NCI-H2107 treated with DMSO at 0.1 percent for 48 hours (cell line): ENCODE results near the gene RIPPLY2.
A peak's percentile ranks its signal among the peaks of the same experiment; 100 is the strongest.
"Not testable (repeated sequence)": the region's sequence is repeated elsewhere in the genome, so short reads cannot be mapped to it uniquely, and the experiment has no call there.

ENCODE experiments used
- DNase-seq: peaks from one replicate; lab custom pipeline; 2025; ENCODE audit not compliant: unreplicated experiment; lab: John Stamatoyannopoulos, UW

RIPPLY2 gene, protein sequence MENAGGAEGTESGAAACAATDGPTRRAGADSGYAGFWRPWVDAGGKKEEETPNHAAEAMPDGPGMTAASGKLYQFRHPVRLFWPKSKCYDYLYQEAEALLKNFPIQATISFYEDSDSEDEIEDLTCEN

DNA sequence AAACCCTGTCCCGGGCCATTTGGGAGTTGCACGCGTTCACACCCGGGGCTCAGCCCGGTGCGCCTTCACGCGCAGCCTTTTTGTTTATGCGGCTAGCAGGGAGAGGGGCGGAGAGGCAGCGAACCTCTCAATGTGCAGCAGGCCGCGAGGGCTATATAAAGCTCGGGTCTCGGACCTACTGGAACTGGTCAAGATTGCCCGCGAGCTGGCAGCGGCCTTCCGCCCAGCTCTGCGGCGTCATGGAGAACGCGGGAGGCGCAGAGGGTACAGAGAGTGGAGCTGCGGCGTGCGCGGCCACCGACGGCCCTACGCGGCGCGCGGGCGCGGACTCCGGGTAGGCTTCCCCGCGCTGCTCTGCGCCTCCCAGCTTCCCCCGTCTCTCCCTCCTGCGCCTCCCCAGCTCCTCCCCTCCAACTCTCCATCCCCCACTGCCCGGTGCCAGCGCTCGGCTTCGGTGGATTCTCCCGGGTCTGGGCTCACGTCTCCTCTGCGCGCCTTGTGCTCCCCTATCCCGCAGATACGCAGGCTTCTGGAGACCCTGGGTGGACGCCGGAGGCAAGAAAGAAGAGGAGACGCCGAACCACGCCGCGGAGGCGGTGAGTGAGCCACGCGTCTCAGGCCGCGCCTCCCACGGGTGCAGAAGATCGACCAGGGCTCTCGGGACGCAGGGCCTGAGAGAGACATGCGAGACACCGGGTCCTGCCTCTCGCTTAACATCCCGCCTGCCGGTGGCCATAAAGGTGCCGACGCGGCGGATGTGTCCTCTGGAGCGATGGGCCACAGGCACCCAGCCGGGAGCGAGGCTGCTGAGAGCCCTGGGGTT is at the start of gene RIPPLY2:
Gene RIPPLY2, plus strand, starts transcription at position 183 of the 823 bp plus-strand sequence. Its CDS starts 57 bp downstream, at position 240.
- DNase-seq, result peak; percentile 55

DNA sequence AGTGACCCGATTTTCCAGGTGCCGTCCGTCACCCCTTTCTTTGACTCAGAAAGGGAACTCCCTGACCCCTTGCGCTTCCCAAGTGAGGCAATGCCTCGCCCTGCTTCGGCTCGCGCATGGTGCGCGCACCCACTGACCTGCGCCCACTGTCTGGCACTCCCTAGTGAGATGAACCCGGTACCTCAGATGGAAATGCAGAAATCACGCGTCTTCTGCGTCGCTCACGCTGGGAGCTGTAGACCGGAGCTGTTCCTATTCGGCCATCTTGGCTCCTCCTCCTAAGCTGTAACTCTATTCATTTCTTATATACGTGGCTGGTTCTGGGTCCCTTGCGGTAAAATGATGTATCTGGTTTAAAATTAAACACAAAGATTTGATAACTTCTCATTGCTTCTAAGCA is 49.7 kb upstream of the RIPPLY2 start:
- not testable (repeated sequence) for DNase-seq

DNA sequence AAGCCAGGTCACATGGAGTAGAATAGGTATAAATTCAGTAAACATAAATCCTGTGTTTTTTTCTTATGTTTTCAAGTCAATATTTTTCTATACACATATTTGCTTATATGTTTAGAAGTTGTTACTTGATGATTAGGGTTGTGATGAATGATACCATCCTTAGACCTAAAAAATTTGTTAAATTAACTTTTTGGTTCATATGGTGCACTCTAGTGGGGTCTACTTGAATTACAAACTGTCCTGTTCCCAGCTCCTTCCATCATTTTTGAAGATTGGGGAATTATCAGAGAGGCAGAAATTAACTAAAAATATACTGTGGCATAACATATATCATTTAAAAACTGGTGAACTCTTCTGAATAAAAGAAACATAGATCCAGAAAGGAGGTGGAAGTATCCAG is 48.3 kb upstream of the RIPPLY2 start:
- no peak for DNase-seq

DNA sequence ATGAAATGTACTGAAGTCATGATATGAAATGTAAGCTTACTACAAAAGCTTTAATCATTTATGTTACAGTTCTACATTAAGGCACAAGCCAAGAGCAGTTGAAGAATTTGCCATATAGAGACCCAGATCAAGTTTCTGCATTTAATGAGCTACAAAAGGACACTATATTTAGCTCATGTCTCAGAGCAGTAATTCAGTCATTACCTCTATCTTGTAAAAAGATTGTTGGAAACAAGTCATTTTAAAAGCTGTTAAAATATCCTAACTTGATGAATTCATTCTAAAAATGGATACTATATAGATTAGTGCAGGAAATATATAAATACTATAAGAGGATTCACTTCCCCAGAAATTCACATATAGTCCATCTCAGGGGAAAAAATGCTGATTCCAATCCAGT is 45.2 kb upstream of the RIPPLY2 start:
- no peak for DNase-seq

DNA sequence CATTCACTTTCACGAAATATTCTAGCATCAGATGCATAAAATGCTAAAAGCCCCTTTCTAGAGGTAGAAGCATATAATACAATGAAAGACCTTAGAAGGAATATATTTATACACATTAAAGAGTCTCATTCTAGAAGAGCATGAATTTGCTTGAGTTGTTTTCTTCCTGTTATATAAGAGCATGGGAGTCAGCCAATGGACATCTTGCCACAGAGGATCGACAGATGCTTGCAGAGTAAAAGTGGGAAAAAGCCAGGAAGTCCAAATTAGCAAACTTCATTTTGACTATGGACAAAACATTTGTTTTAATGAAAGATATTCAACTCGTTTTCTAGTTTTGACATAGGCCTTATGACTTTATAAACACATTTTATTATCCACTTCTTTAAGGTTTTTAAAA is 44.2 kb upstream of the RIPPLY2 start:
- DNase-seq, result no peak

DNA sequence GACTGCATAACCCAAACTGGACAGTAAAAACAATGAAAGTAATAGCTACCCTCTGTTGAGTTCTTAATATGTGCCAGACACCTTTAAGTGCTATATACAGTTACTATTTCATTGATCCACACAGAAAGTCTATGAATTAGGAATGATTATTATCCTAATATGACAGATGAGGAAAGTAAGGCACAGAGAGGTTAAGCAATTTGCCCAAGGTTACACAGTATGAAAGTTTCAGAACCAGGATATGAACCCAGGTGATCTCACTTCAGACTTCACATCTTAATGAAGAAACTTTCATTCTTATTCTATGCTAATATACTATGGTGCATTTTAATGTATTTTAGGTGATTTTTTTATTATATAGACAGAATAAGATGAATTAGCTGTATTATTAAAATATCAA is 40.6 kb upstream of the RIPPLY2 start:
- DNase-seq, result no peak

DNA sequence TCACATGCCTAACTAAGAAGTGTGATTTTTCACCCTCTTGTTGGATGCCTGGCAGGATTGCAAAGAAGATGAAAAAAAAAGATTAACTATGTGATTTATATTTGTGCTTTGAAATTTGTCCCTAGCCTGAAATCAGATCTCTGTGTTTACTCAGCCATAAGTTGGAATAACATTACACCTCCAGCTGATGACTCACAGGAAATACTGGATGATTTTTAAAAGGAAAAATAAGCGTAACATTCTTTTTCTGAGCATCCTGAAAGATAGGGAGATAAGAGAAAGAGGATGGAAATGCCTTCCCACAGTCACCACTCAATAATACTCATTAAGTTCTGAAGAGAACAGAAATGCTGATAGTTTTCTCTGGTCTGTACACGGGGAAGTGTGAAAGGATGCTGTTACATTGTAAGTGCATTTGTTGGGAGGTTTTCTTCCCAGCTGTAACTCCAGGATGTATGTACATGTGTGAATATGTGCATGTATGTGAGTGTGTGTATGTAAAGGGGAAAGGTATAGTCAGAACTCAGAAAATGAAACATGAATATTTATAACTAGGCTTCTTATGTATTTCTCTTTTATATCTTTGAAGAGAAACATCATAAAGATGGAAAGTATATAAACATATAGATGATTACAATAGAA is 37.4 kb upstream of the RIPPLY2 start:
- no peak for DNase-seq

DNA sequence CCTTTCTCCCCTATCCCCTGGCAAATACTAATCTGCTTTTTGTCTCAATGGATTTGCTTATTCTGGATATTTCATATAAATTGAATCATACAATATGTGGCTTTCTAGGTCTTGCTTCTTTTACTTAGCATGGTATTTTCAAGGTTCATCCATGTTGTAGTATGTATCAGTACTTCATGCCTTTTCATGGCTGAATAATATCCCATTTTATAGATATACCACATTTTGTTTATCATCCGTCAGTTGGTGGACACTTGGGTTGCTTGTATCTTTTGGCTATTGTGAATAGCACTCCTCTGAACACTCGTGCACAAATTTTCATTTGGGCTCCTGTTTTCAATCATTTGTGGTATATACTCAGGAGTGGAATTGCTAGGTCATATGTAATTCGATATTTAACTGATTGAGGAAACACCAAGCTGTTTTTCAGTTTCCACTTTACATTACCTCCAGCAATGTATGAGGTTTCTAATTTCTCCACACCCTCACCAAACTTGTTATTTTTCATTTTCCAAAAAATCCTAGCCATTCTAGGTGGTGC is 30.5 kb upstream of the RIPPLY2 start:
- DNase-seq, result no peak

DNA sequence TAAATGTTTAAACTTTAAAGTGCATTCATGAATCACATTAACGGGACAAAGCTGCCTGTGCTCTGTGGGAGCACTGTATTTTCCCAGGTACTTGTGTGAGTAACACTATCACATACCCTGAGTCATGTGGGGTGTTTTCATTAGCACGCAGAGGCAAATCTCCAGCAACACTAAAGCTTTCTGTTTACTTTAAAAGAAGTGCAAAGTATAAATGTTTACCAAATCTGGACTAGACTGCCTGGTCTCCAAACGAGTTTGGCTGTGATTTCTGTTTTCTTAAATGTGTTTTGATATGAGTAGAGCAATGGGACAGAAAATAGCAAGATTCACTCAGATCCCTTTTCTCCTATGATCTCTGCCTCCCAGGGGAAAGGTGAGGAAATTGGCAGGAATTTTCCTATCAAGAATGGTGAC is 28.8 kb upstream of the RIPPLY2 start:
- no peak for DNase-seq

DNA sequence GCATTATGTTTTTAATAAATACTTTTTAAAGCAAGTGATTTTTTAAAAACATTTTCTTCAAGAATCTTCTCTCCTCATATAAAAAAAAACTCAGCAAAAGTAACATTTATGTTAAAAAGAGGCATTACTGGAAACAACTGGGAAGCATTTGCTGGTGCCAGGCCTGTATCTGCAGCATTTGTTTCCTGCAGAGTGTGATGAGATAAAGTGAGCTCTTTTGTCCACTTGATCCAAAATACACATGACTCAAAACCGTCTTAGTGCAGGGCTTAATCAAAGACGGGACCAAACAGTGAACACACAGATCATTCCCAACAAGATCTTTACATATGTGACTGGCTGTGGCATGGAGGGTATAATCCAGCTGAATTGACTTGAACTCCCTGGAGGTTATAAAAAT is 28.3 kb upstream of the RIPPLY2 start:
- DNase-seq, result no peak

DNA sequence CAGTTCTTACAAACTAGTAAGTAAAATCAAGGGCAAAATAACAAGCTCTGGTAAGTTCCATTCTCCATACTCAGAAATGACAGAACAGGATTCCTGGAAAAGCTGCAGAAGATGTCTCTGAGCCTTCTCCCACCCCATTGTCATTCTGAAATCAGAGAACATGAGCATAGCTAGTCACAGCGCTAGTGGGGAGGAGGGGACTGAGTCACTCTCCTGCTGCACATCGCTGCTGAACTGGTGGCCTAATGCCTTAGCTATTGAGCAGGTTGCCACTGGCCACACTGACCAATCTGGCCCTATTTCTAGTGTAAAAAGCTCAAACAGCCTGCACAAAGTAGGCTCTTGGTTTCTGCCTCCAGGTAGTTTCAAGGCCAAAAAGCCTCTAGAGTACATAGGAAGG is 26.1 kb upstream of the RIPPLY2 start:
- DNase-seq, result no peak

DNA sequence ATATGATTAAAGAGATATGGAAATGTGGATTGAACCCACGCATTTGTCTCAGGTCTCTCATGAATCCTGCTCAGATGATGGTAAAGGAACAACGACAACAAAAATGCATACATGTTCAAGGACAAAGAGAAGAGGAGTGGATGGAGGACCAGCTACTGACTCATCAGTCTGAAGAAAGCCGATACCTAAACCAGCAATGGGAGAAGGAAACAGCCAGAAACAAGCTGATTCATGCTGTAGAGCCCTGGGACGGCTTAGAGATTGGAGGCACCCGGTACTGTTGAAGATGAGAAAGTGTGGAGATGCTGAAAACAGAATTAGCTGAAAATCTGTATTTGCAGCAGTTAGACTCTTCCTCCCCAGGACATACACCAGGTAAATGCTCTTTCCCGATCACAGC is 14.4 kb upstream of the RIPPLY2 start:
- no peak for DNase-seq

DNA sequence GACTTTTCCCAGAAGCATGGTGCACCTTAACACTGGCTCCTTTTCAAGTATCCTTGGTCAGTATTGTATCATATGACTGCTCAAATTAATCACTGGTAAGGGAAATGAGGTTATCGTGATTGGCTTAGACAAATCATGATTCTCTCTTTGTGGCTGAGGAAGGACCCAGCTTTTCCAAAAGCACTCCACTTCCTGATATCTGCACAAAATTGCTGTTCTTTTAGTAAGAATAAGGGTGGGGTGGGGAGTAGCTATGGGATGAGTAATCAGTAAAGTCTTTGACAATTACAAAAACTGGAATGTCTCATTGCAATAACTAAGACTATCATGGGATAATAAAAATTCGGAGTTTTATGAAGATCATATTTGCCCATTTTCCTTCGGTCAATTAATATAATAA is 9.0 kb upstream of the RIPPLY2 start:
- DNase-seq, result no peak

DNA sequence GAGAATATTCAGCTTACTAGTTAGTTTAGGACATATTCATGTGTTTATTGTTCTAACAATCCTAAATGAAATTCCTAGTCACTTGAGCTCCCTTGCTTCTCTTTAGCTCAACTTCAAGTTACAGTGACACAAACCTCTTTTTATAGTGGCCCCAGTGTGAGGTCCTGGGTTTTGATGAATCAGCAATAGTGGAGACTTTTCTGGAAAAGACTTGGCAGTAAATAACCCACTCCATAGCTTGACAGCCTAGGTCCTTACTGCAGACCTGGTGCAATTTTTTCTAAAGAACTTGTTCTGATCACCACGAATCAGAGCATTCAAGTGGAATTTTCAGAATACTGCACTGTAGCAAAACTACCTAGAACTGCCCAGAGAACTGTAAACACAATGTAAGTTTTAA is 6.9 kb upstream of the RIPPLY2 start:
- no peak for DNase-seq

DNA sequence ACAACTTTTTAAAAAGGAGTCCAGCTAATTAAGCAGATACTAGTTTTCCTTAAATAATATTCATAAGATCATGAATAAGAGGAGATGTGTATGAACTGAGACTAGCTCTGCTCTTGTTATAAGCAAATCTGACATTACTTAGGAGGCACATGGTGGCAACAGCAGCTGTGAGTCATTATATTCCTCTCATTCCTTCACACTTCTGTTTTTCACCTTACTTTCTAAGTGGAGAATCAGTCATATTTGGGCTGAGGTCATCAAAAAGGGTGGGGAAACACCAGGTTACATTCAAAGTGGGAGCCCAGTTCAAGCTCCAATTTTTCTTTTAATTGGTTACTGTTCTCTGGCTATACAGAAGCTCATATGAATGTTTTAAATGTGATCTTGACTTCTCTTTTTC is 6.0 kb upstream of the RIPPLY2 start:
- DNase-seq, result no peak

DNA sequence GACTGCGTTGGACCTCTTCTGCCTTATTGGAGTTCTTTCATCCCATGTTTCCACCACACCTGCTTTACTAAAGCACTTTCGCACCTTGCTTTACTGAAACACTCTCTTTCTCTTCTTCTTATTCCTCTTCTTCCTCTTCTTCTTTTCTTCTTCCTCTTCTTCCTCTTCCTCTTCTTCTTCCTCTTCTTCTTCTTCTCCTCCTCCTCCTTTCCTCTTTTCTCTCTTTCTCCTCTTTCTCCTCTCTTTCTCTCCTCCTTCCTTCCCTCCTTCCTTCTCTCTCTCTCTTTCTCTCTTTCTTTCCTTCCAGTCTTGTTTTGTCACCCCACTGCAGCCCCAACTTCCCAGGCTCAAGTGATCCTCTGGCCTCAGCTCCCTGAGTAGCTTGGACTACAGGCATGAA is 4.0 kb upstream of the RIPPLY2 start:
- DNase-seq, result no peak

DNA sequence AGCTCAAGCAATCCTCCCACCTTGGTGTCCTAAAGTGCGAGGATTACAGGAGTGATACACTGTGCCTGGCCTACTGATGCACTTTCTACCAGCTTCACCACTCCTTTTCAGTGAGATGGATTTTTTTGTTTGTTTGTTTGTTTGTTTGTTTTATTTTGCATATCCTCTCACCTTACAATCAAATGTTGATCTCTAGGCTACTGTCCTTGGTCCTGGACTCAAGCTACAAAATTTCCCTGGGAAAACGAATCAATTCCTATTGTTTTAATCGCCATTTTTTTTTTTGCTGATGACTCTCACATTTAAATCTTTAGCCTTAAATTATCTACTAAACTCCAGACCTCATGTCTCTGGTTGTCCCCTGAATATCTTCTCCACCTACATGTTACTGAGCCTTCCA is 3.5 kb upstream of the RIPPLY2 start:
- no peak for DNase-seq

DNA sequence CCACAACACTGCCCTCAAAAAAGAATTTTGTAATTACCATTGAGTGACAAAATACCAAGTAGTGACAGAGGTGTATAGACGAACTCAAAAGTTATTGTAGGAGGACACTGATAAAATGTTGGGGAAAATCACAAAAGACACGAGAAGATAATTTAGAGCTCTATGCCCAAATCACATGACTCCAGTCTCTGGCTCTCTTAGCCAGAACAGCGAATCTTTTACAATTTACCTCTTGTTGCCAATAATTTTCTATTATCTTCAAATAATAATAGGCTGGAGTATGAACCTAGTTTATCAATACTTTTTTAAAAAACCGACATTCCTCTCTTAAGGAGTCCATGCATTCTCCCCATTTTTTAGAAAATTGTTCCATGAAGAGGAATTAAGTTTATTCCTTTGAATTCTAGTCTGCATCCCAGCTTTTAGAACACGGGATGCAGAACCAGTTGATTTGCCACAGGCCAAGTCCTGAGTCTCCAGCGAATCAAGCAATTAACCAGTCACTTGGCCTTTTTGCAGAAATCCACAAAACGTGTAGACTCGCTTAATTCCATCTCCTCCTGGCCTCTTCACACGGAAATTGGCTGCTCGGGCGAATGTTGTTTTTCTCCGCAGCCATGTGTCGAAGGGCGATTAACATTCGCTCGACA is 507 bp upstream of the RIPPLY2 start:
- DNase-seq, result no peak

DNA sequence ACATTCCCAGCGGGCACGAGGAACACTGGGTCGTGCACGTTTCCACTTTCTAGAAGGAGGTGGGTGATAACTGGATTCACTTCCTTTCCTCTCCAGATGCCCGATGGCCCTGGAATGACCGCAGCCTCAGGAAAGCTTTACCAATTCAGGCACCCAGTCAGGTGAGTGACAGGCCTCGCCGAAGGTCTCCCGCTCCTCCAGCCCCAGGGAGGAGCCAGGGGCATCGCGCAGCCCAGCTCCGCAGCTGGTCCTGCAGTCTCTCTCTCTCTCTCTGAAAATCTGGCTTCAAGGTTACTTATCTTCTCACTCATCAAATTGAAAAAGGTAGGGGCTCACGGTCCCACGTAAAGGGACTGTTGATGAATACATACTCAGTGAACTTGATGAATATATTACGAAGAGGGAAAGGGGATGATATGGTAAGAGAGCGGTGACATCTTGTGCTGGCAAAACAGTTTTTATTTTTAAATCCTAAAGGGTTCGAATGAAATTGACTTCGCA is 891 bp downstream of the RIPPLY2 start:
- no peak for DNase-seq

DNA sequence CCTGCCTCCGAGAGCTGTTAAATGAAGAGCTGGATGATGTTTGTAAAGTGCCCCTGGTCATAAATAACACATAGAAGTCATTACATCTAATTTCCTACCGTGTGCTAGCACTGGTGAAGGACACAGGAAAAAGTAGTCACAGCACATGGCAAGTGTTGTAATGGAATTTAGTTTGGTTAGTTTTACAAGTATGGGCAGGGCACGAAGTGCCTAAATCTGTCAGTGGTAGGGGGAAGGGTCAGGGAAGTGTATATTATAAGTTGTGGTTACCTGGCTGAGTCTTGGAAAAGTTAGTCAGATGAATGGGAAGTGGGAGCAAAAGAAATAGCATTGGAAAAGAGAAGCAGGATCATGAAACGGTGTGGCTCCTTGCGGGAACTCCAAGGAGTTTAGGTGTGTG is 1.6 kb downstream of the RIPPLY2 start:
- no peak for DNase-seq
